HuH-7.5 (cell line): Measurements from ENCODE around the gene LRRC59.
"Not testable (repeated sequence)": the region's sequence is repeated elsewhere in the genome, so short reads cannot be mapped to it uniquely, and the experiment has no call there.

Source experiments
- DNase-seq: peaks from one replicate; pipeline ENCODE4 v3.0.0; 2011; ENCODE audit warnings: low spot score

LRRC59 gene

GRCh38 chr17:50397111-50397918 is at the start of gene LRRC59:
Gene LRRC59, minus strand, starts transcription at chr17:50397523. Its CDS starts 206 bp downstream, at chr17:50397317.
- DNase-seq = peak; percentile 69

DNA sequence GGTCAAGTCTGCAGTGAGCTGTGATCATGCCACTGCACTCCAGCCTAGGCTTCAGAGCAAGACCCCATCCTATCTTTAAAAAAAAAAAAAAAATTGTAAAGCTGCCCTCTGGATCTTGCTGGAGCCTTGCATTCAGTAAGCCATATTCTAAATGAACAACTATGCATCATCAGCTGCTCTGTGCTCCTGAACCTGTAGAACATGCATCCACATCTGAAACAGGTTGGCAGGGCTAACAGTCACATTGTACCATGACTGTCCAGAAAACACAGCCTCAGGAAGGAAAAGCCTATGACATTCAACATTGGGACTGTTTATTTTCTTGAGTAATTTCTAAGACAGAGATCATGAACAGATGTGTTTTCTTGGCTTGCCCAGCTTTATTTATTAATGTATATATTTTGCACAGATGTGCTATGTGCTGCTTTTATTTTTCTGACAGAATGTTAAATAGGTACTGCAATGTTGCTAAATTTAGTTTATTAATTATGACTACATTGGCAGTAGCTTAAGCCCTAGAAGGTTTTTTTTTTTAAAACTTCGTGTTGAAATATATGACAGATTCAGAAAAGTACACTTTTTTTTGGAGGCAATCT is 48.5 kb upstream of the LRRC59 start:
- no peak for DNase-seq

- no peak for DNase-seq
Observed at GRCh38 chr17:50444841-50445715, 47.8 kb upstream of the LRRC59 start.

GRCh38 chr17:50443505-50443974 is 46.2 kb upstream of the LRRC59 start:
- no peak for DNase-seq

GRCh38 chr17:50440838-50441829 is 43.8 kb upstream of the LRRC59 start:
- DNase-seq = no peak

DNA sequence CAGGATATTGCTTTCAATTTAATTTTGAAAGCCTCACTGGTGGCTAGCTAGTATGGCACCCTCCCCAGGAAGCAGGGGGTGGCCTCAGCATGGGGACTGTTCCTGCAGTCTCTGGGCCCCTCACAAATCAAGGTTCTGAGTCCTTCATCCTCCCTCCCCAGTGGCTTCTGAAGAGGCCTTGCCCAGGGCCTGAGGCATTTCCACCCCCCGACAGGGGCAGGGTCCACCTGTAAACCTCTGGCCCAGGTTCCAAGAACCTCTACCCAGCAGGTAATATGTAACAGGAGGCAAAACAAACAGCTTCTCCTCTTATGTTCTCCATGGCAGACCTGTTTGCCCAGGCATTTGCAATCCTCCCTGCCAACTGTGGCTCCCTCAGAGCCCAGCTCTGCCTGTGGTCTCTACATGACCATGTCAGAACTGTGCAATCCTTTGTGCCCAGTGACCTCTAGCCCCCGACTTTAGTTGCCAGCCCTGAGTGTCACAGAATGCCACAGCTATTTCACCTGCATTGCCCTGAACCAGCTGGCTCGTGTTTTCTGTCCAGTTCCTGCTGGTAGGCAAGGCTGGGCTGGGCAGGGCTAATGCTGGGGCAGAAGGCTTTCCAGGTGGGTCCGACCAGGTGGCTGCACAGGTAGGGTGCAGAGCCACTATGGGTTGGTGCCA is 43.0 kb upstream of the LRRC59 start:
- DNase-seq = no peak

- DNase-seq = no peak
Observed at GRCh38 chr17:50439008-50439407, 41.7 kb upstream of the LRRC59 start.

- DNase-seq = no peak
Observed at GRCh38 chr17:50437409-50437808, 40.1 kb upstream of the LRRC59 start.

DNA sequence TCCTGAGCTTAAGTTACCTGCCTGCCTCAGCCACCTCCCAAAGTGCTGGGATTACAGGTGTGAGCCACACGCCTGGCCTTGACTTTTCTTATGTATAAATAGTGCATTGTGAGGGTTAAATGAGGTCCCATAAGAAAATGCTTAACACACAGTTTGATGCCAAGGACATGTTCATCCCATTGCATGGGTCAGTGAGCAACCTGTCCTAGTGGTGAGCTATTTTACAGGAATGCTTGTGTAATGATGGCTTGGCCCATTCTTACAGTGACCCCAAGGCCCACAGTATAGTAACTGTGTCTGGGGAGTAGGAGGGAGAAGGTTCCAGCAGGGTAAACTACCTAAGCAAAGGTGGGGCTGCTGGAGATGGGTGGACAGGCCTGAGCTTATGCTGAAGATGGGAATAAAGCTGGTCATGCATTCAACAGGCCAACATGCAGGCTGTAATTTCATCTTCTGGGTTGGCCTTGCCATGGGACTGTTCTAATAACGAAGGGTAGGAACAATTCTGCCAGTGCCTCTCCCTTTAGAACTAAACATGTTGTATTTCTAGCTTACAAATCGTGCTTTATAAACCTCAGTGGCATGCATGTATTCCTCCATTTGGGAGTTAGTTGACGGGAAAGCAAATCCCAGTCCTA is 34.9 kb upstream of the LRRC59 start:
- no peak for DNase-seq

- no peak for DNase-seq
Observed at GRCh38 chr17:50430821-50431618, 33.7 kb upstream of the LRRC59 start.

DNA sequence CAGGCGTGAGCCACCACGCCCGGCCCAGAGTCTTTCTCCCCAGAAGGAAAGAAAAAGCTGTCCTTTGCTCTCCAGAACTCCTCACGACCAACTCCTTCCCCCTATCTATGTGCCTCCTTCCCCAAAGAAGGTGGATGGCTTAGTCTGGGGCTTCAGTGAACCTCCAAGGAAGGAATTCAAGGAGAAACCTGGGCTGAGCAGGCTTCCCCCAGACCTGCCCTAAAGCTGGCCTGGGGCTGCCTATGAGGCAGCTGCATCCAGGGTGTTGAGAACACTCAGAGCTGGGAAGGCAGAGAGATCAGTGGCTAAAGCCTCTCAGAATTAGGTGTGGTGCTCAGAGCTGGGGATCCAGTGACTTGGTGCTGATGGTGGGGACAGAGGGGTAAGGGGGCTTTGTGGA is 32.5 kb upstream of the LRRC59 start:
- no peak for DNase-seq

GRCh38 chr17:50428831-50429424 is 31.6 kb upstream of the LRRC59 start:
- DNase-seq = peak; percentile 58

DNA sequence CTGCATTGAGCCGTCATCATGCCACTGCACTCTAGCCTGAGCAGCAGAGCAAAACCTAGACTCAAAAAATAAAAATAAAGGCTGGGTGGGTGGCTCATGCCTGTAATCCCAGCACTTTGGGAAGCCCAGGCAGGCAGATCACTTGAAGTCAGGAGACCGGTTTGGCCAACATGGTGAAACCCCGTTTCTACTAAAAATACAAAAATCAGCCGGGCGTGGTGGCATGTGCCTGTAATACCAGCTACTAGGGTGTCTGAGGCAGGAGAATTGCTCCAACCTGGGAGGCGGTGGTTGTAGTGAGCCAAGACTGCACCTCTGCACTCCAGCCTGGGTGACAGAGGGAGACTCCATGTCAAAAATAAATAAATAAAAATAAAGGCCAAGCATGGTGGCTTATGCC is 30.8 kb upstream of the LRRC59 start:
- DNase-seq = not testable (repeated sequence)

DNA sequence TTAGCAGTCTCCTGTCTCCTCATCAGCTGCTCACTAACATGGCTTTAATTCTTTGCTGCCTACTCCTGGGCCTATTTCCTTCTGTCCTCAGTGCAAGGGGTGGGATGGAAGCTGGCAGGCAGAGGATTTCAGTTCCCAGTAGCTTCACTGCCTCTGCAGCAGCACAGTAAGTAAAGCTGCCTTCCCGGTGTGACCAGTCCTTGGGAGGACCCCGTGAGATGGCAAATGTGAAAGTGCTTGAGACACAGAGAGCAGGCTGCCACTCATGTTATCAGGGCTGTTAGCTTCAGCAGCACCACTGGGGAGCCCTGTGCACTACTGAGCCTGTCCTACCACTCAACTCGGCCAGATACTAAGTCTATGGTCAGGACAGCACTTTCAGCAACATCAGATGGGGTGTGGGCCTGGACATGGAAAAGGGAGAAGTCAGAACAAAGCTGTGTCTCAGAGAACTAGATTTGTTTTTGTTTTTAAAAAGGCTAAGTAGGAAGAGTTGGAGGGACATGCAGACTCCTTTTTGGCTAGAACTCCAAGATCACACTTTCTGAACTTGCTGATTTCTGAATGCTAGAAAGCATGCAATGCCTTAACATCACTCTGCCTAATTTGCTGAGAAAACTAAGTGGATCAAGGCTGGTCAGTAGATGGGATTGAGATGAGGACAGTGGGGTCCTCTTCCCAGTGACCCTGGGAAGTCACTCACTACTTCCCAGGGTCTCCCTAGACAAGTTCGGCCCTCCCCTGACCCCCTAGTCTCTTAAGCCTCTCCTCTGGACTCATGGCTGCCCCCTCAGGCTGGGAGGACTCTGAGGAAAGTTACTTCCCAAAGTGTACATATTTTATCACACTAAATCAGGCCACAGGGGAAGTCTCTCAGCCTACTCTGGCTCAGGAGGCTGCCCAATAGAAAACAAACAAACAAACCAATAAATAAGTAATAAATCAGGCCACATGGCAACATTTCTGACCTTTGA is 29.8 kb upstream of the LRRC59 start:
- peak; percentile 82 for DNase-seq

DNA sequence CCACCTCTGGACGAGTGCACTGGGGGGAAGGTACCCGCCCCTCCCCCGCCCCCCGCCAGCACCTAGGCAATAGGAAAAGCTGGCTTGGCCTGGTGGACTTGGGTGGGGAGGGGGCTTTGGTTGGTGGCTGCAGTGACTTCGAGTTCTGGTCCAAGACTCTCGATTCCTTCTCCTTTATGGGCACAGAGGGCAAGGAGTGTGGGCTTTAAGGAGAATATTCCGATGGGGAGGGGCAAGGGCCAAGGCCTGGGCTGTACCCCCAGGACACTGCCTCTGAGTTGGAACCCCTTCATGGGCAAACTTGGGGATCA is 29.1 kb upstream of the LRRC59 start:
- DNase-seq = peak; percentile 50

DNA sequence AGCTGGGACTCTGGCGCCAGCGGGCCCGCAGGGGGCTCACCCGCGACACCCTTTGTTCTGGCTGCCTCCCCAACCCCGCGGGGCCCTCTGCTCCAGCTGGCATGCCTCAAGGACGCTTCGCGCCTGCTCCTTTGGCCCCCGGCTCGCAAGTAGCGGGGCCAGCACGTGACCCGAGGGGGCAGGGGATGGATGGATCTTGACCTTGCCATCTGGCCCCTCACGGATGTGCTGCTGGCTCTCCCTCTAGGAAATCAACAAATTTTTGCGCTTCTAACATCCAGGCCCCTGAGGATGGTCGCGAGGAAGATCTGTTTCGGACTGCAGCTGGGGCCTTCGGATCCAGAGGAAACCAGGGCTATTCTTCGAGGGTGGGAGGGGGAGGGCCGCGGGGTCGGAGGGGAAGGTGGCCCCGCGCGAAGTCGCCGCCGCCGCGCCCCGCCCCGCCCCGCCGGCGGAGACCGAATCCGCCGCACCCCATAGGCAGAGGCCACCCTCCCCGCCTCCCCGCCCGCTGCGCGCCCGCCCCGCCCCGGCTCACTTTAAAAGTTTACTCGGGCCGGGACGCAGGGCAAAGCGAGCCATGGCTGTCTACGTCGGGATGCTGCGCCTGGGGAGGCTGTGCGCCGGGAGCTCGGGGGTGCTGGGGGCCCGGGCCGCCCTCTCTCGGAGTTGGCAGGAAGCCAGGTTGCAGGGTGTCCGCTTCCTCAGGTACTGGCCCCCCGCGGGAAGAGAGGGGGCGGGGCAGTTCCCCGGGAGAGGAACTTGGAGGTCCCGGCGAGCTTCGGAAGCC is 28.6 kb upstream of the LRRC59 start, which contains the start of gene ACSF2:
TSS of gene ACSF2 (plus strand) at position 537 of the 790 bp plus-strand sequence. CDS start at position 581, 44 bp downstream.
- peak; percentile 70 for DNase-seq
